ENCODE results near the gene TGM6.

TGM6 gene

GRCh38 chr20:2364044-2364443, 16.7 kb upstream of the TGM6 start:
- DNase-seq (ENCODE audit: low read depth in 2 of 2) = no peak

- DNase-seq (ENCODE audit: low read depth in 2 of 2) = no peak
Observed at GRCh38 chr20:2365091-2365490, 15.6 kb upstream of the TGM6 start.

GRCh38 chr20:2365666-2366065, 15.0 kb upstream of the TGM6 start:
- no peak for DNase-seq (ENCODE audit: low read depth in 2 of 2)

- DNase-seq (ENCODE audit: low read depth in 2 of 2) = no peak
Observed at GRCh38 chr20:2368621-2369020, 12.1 kb upstream of the TGM6 start.

DNA sequence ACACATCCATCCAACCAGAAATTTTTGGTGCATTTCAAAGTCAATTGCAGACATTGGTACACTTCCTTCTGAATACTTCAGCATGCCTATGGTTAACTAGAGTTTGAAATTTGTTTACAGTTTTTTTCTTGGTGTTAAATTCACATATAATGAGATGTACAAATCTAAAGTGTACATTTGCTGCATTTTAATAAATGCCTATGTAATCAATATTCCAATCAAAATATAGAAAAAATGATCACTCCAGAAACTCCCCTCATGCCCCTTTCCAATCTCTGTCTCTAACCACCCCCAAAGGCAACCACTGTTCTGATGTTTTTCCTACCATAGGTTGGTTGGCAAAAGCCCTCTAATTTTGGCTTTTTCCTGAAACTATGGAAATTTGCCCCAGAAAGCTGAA, 7.6 kb upstream of the TGM6 start:
- DNase-seq (ENCODE audit: low read depth in 2 of 2) = no peak

DNA sequence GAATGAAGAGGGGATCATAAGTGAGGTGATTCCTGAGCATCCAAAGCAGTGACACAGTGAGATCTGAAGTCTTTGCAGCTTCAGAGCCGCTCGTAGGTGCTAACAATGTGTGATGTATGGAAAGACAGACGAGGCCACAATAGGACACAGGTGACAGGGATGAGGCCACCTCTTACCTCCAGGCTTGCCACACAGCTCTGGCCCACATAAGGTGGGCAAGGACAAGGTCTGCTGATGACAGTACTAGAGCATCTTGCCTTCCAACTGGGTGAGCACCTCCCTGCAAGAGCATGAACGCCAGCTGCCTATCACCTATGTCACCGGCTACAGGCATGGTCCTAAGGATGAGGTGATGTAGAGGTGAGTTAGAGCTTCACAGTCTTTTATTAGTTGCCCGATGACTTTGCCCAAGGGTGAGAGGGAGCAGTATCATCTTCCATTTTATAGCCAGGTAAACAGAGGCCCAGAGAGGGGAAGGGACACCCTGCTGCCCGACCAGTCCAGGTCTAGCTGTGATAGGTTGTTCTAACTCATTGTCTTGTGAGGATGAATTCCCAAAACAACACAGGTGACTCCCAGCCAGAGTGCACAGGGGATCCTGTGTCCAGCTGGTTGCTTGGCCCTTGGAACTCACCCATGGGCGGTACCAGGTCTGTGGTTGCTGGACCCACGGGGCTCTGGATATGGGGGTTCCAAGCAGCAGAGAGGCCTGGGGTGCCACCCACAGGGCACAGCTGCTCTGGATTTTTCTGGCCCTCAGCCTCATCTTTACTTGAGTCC, 6.2 kb upstream of the TGM6 start:
- DNase-seq (ENCODE audit: low read depth in 2 of 2) = no peak

GRCh38 chr20:2378893-2379292, 1.8 kb upstream of the TGM6 start:
- no peak for DNase-seq (ENCODE audit: low read depth in 2 of 2)

DNA sequence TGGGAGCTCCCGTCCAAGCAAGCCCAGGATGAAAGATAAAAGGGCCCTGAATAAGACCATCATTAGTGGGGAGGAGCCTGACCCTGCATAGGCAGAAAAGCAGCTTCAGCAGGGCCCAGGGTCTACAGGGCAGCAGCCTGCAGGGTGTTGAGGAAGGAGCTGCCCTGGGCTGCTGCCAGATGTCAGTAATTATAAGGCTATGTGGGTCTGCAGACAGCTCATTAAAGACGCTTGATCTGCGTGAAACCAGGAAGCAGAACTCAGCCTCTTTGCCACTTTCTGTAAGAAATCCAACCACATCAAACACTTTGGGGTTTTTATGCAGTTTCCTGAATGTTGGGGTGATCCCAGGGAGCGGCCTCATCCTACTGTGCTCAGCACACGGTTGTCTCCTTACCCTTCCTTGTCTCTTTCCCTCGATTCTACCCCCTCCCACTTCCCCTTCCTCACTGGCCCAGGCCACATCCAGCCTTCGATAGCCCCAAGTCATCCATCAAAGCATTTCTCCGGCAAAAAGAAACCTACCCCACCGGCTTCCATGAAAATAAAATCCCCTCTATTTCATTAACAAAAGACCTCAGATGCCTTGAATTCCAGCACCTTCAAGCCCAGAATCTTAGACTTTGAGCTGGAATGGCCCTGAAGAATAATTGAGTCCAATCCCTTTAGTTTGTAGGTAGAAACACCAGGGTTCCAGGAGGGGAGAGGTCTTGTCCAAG, 1.0 kb upstream of the TGM6 start:
- no peak for DNase-seq (ENCODE audit: low read depth in 2 of 2)

DNA sequence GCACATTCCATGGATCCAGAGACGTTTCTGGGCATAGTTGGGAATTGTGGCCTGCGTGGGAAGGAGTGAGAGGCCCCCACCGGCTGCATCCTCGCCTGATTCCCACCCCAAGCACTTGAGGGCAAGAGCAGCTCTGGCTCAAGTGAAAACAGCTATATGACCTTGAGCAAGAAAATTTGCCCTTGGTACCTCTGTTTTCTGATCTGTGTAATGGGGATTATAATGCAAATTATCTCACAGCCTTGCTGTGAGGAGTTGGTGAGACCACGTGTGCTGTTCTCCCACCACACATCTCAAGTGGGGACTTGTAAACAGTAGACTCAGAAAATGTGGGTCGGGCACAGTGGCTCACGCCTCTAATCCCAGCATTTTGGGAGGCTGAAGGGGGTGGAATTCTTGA, 602 bp downstream of the TGM6 start:
- no peak for DNase-seq (ENCODE audit: low read depth in 2 of 2)

- DNase-seq (ENCODE audit: low read depth in 2 of 2) = no peak
Observed at GRCh38 chr20:2382833-2383232, 2.1 kb downstream of the TGM6 start.

DNA sequence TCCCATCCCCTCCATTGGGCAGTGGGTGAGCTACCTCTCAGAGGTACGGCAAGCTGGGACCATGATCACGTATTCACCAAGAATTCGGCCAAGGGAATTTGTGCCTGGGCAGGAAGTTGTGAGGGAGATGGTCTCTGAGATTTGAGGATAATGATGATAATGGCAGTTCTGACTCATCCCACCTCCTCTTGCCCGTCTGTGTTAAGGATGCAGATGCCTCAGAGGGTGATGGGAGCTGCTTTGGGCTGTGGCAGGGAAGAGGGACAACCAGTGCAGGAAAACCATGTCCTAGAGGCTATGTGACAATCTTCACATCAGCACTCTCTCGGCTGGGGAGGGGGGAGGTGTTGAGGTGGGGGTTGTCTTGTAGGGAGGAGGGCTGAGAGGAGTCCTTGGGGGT, 4.3 kb downstream of the TGM6 start:
- DNase-seq (ENCODE audit: low read depth in 2 of 2) = no peak

DNA sequence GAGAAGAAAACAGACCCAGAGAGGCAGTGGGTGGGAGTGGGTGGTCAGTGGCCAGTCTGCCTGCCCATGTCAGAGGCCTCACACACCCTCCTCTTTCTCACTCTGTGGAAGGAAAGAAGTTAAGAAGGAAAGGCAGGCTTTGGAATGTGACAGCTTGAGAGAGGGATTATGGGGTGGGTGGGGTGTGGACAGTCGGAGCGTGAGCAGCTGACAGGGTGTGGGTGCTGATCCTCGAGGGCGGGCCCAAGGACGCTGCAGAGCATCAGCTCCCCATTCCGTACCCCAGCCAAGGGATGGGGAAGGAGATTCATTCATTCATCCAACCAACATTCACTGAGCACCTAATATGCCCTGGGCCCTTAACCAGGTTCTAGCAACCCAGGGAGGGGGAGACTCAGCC, 4.8 kb downstream of the TGM6 start:
- no peak for DNase-seq (ENCODE audit: low read depth in 2 of 2)

DNA sequence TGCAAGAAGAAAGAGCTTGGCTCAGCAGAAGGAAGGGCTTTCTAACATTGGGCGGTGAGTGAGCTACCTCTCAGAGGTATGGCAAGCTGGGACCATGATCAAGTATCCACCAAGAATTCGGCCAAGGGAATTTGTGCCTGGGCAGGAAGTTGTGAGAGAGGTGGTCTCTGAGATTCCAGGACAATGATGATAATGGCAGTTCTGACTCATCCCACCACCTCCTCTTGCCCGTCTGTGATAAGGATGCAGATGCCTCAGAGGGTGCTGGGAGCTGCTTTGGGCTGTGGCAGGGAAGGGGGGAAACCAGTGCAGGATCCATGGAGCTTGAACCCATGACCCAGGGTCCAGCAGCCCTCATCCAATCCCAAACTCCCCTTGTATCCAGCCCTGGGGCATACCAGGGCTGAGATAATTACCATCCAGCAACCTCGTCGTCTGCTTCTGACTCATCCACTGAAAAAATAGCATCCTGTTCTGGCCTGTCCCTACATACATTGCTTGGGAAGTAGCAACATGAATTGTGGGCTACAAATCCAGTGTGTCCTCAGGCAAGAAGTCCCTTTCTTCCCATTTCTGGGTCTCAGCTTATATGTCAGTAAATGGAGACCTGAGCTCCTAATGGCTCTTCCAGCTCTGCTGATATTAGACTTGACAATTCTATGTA, 5.9 kb downstream of the TGM6 start:
- DNase-seq (ENCODE audit: low read depth in 2 of 2) = no peak

DNA sequence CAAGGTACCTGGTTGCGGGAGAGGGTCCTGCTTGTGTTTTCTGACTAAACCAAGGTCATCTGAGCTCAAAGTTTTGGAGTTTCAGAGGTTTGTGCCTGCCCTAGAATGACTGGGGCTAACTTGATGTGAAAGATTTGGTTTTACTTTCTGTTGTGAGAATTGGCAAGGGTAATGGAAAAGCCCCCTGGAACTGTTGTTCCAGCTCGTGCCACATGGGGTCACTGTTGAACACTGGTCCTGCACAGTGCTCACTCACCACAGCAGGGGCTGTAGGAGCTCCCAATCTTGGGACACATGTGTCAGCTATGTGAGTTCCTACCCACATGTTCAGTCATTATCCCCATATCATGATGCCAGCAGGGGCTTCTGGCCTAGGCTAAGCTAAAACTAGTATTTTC, 6.5 kb downstream of the TGM6 start:
- DNase-seq (ENCODE audit: low read depth in 2 of 2) = peak; percentile 27 to 51

DNA sequence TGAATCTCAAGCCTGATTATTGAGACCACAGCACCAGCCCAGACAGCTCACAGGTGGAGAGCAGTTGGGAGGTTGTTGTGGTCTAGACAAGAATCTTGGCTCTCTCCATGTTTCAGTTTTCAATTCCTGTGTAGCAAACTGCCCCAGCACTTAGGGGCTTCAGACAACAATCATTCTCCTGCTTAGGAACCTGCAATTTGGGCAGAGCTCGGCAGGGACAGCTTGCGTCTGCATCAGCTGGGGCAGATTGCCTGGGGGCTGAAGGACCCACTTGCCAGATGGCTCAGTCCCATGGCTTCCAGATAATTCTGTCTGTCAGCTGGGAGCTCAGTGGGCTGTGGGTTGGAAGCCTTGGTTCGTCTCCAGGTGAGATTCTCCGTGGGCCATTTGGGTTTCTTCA, 6.9 kb downstream of the TGM6 start:
- DNase-seq (ENCODE audit: low read depth in 2 of 2) = no peak

- no peak for DNase-seq (ENCODE audit: low read depth in 2 of 2)
Observed at GRCh38 chr20:2390951-2391675, 10.4 kb downstream of the TGM6 start.

- no peak for DNase-seq (ENCODE audit: low read depth in 2 of 2)
Observed at GRCh38 chr20:2394411-2395055, 13.8 kb downstream of the TGM6 start.

DNA sequence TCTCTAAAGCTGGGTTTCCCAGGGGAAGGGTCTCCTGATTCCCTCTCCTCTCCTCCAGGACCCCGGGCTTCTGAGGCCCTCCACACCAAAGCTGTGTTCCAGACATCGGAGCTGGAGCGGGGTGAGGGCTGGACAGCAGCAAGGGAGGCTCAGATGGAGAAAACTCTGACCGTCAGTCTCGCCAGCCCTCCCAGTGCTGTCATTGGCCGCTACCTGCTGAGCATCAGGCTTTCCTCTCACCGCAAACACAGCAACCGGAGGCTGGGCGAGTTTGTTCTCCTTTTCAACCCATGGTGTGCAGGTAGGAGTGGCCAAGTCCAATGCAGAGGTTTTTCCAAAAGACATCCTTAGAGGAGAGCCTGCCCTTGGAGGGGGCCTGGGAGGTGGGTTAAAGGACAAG, 14.4 kb downstream of the TGM6 start:
- DNase-seq (ENCODE audit: low read depth in 2 of 2) = no peak

DNA sequence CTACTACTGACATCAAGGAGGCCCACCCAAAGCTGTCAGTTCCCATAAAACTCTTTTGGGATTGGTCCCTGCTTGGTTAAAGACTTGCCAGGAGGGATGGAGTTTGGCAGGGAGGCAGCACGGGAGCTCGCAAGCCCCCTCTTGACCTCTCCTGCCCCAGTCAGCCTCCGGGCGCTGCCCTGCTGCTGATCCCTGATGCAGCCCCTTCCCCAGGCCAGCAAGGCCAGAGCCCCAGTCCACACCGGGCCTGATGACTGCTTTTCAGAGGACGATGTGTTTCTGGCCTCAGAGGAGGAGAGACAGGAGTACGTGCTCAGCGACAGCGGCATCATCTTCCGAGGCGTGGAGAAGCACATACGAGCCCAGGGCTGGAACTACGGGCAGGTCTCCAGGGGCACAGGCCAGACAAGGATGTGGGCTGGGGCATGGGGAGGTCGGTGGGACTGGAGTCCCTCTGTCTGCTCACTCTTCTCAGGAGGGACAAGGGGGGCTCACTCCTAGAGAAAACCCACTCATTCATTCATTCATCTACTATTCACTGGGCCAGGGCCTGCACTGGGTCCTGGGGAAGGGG, 15.6 kb downstream of the TGM6 start:
- no peak for DNase-seq (ENCODE audit: low read depth in 2 of 2)

GRCh38 chr20:2397091-2397490, 16.4 kb downstream of the TGM6 start:
- DNase-seq (ENCODE audit: low read depth in 2 of 2) = no peak

DNA sequence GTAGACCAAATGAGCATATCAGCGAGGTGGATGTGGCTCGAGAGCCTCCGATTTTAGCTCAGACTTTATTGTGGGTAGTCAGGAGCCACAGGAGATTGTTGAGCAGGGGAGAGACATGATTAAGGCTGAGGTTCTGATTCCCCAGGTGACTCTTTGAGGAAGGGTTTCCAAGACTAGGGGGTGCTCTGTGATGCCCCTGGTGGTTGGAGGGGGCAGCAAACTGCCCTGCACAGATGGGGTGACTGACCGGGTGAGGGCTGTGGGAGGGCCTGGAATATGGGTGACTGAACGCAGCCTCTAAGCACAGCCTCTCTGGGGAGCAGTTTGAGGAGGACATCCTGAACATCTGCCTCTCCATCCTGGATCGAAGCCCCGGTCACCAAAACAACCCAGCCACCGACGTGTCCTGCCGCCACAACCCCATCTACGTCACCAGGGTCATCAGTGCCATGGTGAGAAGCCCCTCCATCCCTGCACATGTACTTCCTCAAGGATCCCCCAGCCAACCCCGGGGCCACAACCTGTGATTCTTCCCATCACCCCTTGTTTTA, 17.0 kb downstream of the TGM6 start:
- DNase-seq (ENCODE audit: low read depth in 2 of 2) = no peak
